Measurements from ENCODE around the gene GRHL3.

The GRHL3 gene

GRCh38 chr1:24293392-24294227 is 25.5 kb upstream of the GRHL3 start:
- DNase-seq (ENCODE audit: low read depth) = no peak

GRCh38 chr1:24294228-24294672 is 24.9 kb upstream of the GRHL3 start:
- DNase-seq (ENCODE audit: low read depth) = peak; percentile 97

GRCh38 chr1:24294716-24295371 is 24.3 kb upstream of the GRHL3 start:
- DNase-seq (ENCODE audit: low read depth) = peak; percentile 61

GRCh38 chr1:24295535-24295934 is 23.6 kb upstream of the GRHL3 start:
- DNase-seq (ENCODE audit: low read depth) = no peak

GRCh38 chr1:24297187-24297851 is 21.8 kb upstream of the GRHL3 start:
- no peak for DNase-seq (ENCODE audit: low read depth)

- no peak for DNase-seq (ENCODE audit: low read depth)
Observed at GRCh38 chr1:24297852-24298232, 21.3 kb upstream of the GRHL3 start.

GRCh38 chr1:24298606-24299005 is 20.6 kb upstream of the GRHL3 start:
- no peak for DNase-seq (ENCODE audit: low read depth)

- DNase-seq (ENCODE audit: low read depth) = no peak
Observed at GRCh38 chr1:24299901-24300300, 19.3 kb upstream of the GRHL3 start.

GRCh38 chr1:24300971-24301784 is 18.0 kb upstream of the GRHL3 start:
- DNase-seq (ENCODE audit: low read depth) = no peak

- no peak for DNase-seq (ENCODE audit: low read depth)
Observed at GRCh38 chr1:24301785-24302175, 17.4 kb upstream of the GRHL3 start.

GRCh38 chr1:24302209-24302611 is 16.9 kb upstream of the GRHL3 start:
- no peak for DNase-seq (ENCODE audit: low read depth)

GRCh38 chr1:24303600-24303999 is 15.6 kb upstream of the GRHL3 start:
- no peak for DNase-seq (ENCODE audit: low read depth)

GRCh38 chr1:24304763-24305162 is 14.4 kb upstream of the GRHL3 start:
- DNase-seq (ENCODE audit: low read depth) = no peak

GRCh38 chr1:24308365-24309015 is 10.7 kb upstream of the GRHL3 start:
- DNase-seq (ENCODE audit: low read depth) = no peak

- no peak for DNase-seq (ENCODE audit: low read depth)
Observed at GRCh38 chr1:24309762-24310485, 9.2 kb upstream of the GRHL3 start.

GRCh38 chr1:24311234-24311633 is 7.9 kb upstream of the GRHL3 start:
- no peak for DNase-seq (ENCODE audit: low read depth)

- DNase-seq (ENCODE audit: low read depth) = no peak
Observed at GRCh38 chr1:24311741-24312140, 7.4 kb upstream of the GRHL3 start.

- DNase-seq (ENCODE audit: low read depth) = no peak
Observed at GRCh38 chr1:24315391-24315790, 3.8 kb upstream of the GRHL3 start.

GRCh38 chr1:24316645-24317044 is 2.5 kb upstream of the GRHL3 start:
- no peak for DNase-seq (ENCODE audit: low read depth)

GRCh38 chr1:24317081-24317480 is 2.1 kb upstream of the GRHL3 start:
- no peak for DNase-seq (ENCODE audit: low read depth)

Measured in stromal cell of bone marrow (primary cell).